HepG2 (cell line): ENCODE measurements around the gene IGFBP6. TPM values are rescaled to one million over a fixed set of nuclear protein-coding genes. Genes with fewer than 3 reads are reported as not detected.
A peak's percentile ranks its signal among the peaks of the same experiment; 100 is the strongest.

Experiments used
- ATAC-seq: fragments of 200-7000 bp; cut with Tn5 transposase; 3 replicates; pipeline ENCODE4 v1.9.1; 2020; ENCODE audit warnings: mild to moderate bottlenecking, moderate library complexity
- BruUV-seq: library from RNA; stranded (reverse); fragments of 400-500 nt; replicated peaks from 2 replicates; lab custom pipeline; 2021; lab: Mats Ljungman, UMichigan
- CTCF ChIA-PET: fragments of 300-600 bp; formaldehyde crosslinking; extraction: SDS; loops from one replicate; lab custom pipeline; 2021; ENCODE audit warnings: low total read pairs, inconsistent platforms, low intra/inter-chr PET ratio; lab: Yijun Ruan, JAX
- POLR2A ChIA-PET: fragments of 350-600 bp; sonication (Branson Sonifier 250); formaldehyde crosslinking; loops from one replicate; lab custom pipeline; 2020; ENCODE audit warnings: antibody characterized with exemption, inconsistent platforms; lab: Yijun Ruan, JAX
- DNase-seq: peaks from one replicate; pipeline ENCODE4 v3.0.0-alpha.2; 2015; ENCODE audit warnings: low spot score
- FAIRE-seq: peaks from 3 replicates; lab custom pipeline; 2011; peaks lifted over from hg19 to GRCh38; lab: Jason Lieb, UNC
- H2AFZ ChIP-seq: one replicate; pipeline ENCODE4 v1.6.1; 2011; ENCODE audit warnings: low read length, inconsistent platforms
- H3K27ac ChIP-seq: fragments of 300-600 bp; 3 replicates; pipeline ENCODE4 v1.8.0; 2011; ENCODE audit warnings: mixed run types, mild to moderate bottlenecking, mixed read lengths, low read length, inconsistent platforms; ENCODE audit not compliant: insufficient read depth; ENCODE audit errors: extremely low read length
- H3K27me3 ChIP-seq, 2 experiments: fragments of 200-600 bp in 1 of 2; 2 replicates in 1 of 2; 3 replicates in 1 of 2; pipeline versions ENCODE4 v1.6.0 to v1.8.0; 2011; ENCODE audit warnings: low read length in 2 of 2, mild to moderate bottlenecking in 2 of 2, moderate library complexity in 2 of 2, inconsistent platforms in 1 of 2; ENCODE audit not compliant: insufficient read depth in 2 of 2, control insufficient read depth in 1 of 2
- H3K36me3 ChIP-seq, 2 experiments: fragments of 200-600 bp in 1 of 2; replicated peaks in 1 of 2; 2 replicates in 1 of 2; 3 replicates in 1 of 2; pipeline versions ENCODE4 v1.5.1 to v1.8.0; 2011; ENCODE audit warnings: low read length in 2 of 2, inconsistent platforms in 1 of 2; ENCODE audit not compliant: insufficient read depth in 2 of 2, control insufficient read depth in 1 of 2
- H3K4me1 ChIP-seq: 2 replicates; pipeline ENCODE4 v1.5.1; 2012; ENCODE audit warnings: low read length, inconsistent platforms; ENCODE audit not compliant: insufficient read depth
- H3K4me2 ChIP-seq: 2 replicates; pipeline ENCODE4 v1.6.0; 2011; ENCODE audit warnings: low read depth, low read length, inconsistent platforms
- H3K4me3 ChIP-seq, 3 experiments: fragments of 200-600 bp in 1 of 3; sonication (generic), shearing (Covaris generic) in 1 of 3; replicated peaks in 1 of 3; 2 replicates each; pipeline ENCODE4 v1.5.1; 2011 to 2016; ENCODE audit warnings: low read length in 3 of 3, inconsistent platforms in 2 of 3, low read depth in 2 of 3, mild to moderate bottlenecking in 2 of 3, control low read depth in 1 of 3, mixed read lengths in 1 of 3; ENCODE audit not compliant: insufficient read depth in 1 of 3
- H3K79me2 ChIP-seq: one replicate; pipeline ENCODE4 v1.6.1; 2011; ENCODE audit warnings: low read length, inconsistent platforms; ENCODE audit not compliant: insufficient read depth
- H3K9ac ChIP-seq: 2 replicates; pipeline ENCODE4 v1.6.0; 2011; ENCODE audit warnings: mild to moderate bottlenecking, low read depth, low read length, inconsistent platforms; ENCODE audit not compliant: insufficient read depth
- H3K9me3 ChIP-seq: 2 replicates; pipeline ENCODE4 v1.5.1; 2012; ENCODE audit warnings: mild to moderate bottlenecking, low read length
- H4K20me1 ChIP-seq: 2 replicates; pipeline ENCODE4 v1.6.0; 2011; ENCODE audit warnings: inconsistent platforms, mild to moderate bottlenecking, low read length, moderate library complexity; ENCODE audit not compliant: insufficient read depth
- AGO2 ChIP-seq: fragments of 200-400 bp; formaldehyde crosslinking; optimal IDR thresholded peaks from 2 replicates; pipeline ENCODE3; 2017; ENCODE audit warnings: mild to moderate bottlenecking, low read depth, low read length, moderate library complexity
- DNMT1 ChIP-seq: sonication (generic); formaldehyde crosslinking; IDR thresholded peaks from 2 replicates; pipeline ENCODE4 v1.5.1; 2020; ENCODE audit warnings: mild to moderate bottlenecking, missing genetic modification reagents
- KAT2B ChIP-seq: fragments of 150-350 bp; IDR thresholded peaks from 2 replicates; pipeline ENCODE4 v1.6.1; 2014; ENCODE audit warnings: low read depth, low read length, borderline replicate concordance
- POLR2AphosphoS5 ChIP-seq: IDR thresholded peaks from 2 replicates; pipeline ENCODE4 v1.6.1; 2012; ENCODE audit warnings: low read depth, low read length
- RBFOX2 ChIP-seq: fragments of 200-400 bp; formaldehyde crosslinking; IDR thresholded peaks from 2 replicates; pipeline ENCODE4 v1.6.1; 2017; ENCODE audit warnings: low read depth, mild to moderate bottlenecking, low read length
- RFX3 ChIP-seq: IDR thresholded peaks from 2 replicates; pipeline ENCODE4 v1.6.1; 2016; ENCODE audit warnings: missing biosample characterization, missing genetic modification reagents
- ZFP41 ChIP-seq: sonication (generic); formaldehyde crosslinking; IDR thresholded peaks from 2 replicates; pipeline ENCODE4 v1.4.0; 2020; ENCODE audit warnings: mild to moderate bottlenecking, missing genetic modification reagents, borderline replicate concordance
- ZFP90 ChIP-seq: sonication (generic); formaldehyde crosslinking; IDR thresholded peaks from 2 replicates; pipeline ENCODE4 v1.8.0; 2022; ENCODE audit warnings: missing genetic modification reagents, mild to moderate bottlenecking, inconsistent platforms, borderline replicate concordance
- WGBS: methylation state at CpG from one replicate; pipeline ENCODE4 v1.1.6; 2017; ENCODE audit warnings: low lambda C conversion rate; 5-methylcytosine and 5-hydroxymethylcytosine counted together
- in situ Hi-C: cut with HindIII; loops from 2 replicates; pipeline ENCODE4 v1.10.0; 2017; ENCODE audit warnings: low pct_unique_long_range_greater_than_20kb; ENCODE audit not compliant: extremely low pct_ligation_motif_present
- intact Hi-C: fragments of 100-400 bp; cut with micrococcal nuclease; formaldehyde crosslinking; loops from one replicate; pipeline ENCODE4 v1.10.0; 2022; ENCODE audit not compliant: unreplicated experiment
- polyA plus RNA-seq, 8 experiments: library from polyadenylated mRNA; depleted of rRNA in 3 of 8; stranded (reverse) in 7 of 8; unstranded in 1 of 8; fragments of >200 nt; fragmentation: Illumina TruSeq in 4 of 8; extraction: Trizol in 4 of 8; gene quantifications; 2 replicates each; pipeline versions ENCODE4 v1.2.1 to v1.2.3, GENCODE V29; 2011 to 2016; ENCODE audit warnings: low read depth in 4 of 8, missing spikeins in 1 of 8, mixed read lengths in 1 of 8; ENCODE audit not compliant: insufficient read depth in 1 of 8
- total RNA-seq, 5 experiments: library from RNA; depleted of rRNA; stranded (reverse); fragments of >200 nt; fragmentation: Illumina TruSeq; extraction: Trizol; gene quantifications; 2 replicates each; pipeline ENCODE4 v1.2.3, GENCODE V29; 2016; ENCODE audit warnings: low read depth in 1 of 5
- TF ChIP-seq, protein P1 (sequence below): sonication (generic); formaldehyde crosslinking; IDR thresholded peaks from 2 replicates; pipeline ENCODE4 v1.8.0; 2022; ENCODE audit warnings: mild to moderate bottlenecking, missing genetic modification reagents, moderate library complexity

Gene IGFBP6
- total and polyA plus RNA-seq, 2 of the 13 experiments (the other 11 are each of a cell fraction or from before 2014, with no cell fraction given), result 3.9 to 25.2 TPM

DNA sequence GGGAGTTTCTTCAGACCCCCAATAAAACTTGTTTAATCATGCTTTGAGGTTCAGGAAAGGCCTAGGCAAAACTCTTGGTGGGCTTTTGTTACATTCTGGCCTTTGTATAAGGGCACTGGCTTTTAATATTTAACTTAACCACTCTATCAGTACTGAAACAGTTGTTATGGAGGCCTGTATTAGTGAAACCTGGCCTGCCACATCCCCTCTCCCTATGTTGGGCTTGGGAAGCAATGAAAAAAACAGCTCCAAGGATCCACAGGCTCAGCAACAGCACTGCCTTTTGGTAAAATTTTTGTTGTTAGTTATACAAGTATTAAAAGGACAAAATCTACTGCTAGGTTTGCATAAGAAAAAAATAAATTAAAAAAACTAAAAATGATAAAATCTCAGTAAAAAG lies 16.5 kb downstream of the IGFBP6 start (continued):
- TF ChIP-seq ZFP41 (no peak), ZFP90 (CRISPR knock-in tag) (no peak), POLR2AphosphoS5 (no peak)
- TF ChIP-seq, protein P1, sequence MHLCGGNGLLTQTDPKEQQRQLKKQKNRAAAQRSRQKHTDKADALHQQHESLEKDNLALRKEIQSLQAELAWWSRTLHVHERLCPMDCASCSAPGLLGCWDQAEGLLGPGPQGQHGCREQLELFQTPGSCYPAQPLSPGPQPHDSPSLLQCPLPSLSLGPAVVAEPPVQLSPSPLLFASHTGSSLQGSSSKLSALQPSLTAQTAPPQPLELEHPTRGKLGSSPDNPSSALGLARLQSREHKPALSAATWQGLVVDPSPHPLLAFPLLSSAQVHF, result no peak

DNA sequence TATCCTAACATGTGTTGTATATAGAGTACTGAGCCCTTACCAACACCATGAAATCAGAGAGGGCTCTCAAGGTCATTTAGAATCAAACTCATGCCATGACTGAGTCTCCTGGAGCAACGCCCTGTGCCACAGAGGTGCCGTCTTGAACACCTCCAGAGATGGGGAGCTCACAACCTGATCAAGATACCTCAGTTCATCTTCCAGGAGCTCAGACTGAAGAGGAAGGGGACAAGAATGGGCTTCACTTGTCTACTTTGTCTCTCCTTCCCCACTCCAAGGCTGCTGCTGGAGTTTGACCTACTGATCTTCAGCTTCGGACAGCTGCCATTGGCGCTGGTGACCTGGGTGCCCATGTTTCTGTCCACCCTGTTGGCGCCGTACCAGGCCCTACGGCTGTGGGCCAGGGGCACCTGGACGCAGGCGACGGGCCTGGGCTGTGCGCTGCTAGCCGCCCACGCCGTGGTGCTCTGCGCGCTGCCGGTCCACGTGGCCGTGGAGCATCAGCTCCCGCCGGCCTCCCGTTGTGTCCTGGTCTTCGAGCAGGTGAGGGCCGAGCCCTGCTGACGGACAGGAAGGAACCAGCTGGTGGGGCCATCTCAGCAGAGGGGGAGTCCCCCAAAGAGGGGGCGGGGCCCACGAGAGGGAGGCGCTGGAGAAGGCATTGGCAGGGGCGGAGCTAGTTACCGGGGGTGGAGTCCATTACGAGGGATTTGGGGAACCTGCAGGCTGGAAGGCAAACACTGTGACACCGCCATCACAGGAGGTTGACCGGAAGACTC lies 17.8 kb downstream of the IGFBP6 start:
- no peak for DNase-seq

More for the DNA sequence above, 17.8 kb downstream of the IGFBP6 start:
- no peaks in the 10 kb centered on the region for H3K79me2 ChIP-seq
- H4K20me1 ChIP-seq, result no peaks in the 10 kb centered on the region
- CTCF ChIA-PET, result no interaction called here
- 0 out of 2 replicates have a peak, but pooled peaks cover 12% of the 10 kb centered on the region for H3K4me1 ChIP-seq
- H3K4me2 ChIP-seq, result no peak overlapping the region
- 0 out of 2 replicates have a peak, but pooled peaks have one; percentile 63 for TF ChIP-seq DNMT1
- TF ChIP-seq RBFOX2, result peak; percentile 72
- TF ChIP-seq RFX3 (CRISPR knock-in tag), result no peak
- no peak for TF ChIP-seq KAT2B
- peak; percentile 87 for TF ChIP-seq AGO2
- H3K9ac ChIP-seq, result no peak overlapping the region
- WGBS, result 98% methylated on average over 26 of the region's 33 CpGs
- intact Hi-C loops, result no loop called here
- POLR2A ChIA-PET, result interaction anchor here (0.8 kb wide), 1 partner anchor 54 kb away, joined by 3 read pairs; no protein-coding TSS in a partner anchor
- in situ Hi-C loops, result no loop called here
- H3K9me3 ChIP-seq, result no peaks in the 10 kb centered on the region
- H3K36me3 ChIP-seq, result peaks cover 14 to 37% of the 10 kb centered on the region in 2 experiments
- no peak; the same call in 1 of the 3 replicates for ATAC-seq
- no peak overlapping the region for H3K4me3 ChIP-seq
- H3K27me3 ChIP-seq, result no peaks in the 10 kb centered on the region
- no peak overlapping the region for H3K27ac ChIP-seq
- no TSS peak for BruUV-seq
- no peak overlapping the region for H2AFZ ChIP-seq
- no peak for FAIRE-seq
